Suprapubic skin (tissue), 4 donors: Measurements from ENCODE around the gene TBC1D17. TPM values are rescaled to one million over a fixed set of nuclear protein-coding genes. Genes with fewer than 3 reads are reported as not detected.
A peak's percentile ranks its signal among the peaks of the same experiment; 100 is the strongest.

Experiments
- DNase-seq, 2 donors: peaks; one replicate each; pipeline ENCODE4 v3.0.0-alpha.2; 2019; ENCODE audit warnings: low spot score in 2 of 2
- H3K27ac ChIP-seq: fragments of 200-600 bp; sonication (generic); one replicate; pipeline ENCODE4 v1.5.1; 2019
- H3K27me3 ChIP-seq: fragments of 200-600 bp; sonication (generic); one replicate; pipeline ENCODE4 v1.5.1; 2019
- H3K36me3 ChIP-seq: fragments of 200-600 bp; sonication (generic); one replicate; pipeline ENCODE4 v1.5.1; 2019
- H3K4me1 ChIP-seq: fragments of 200-600 bp; sonication (generic); one replicate; pipeline ENCODE4 v1.5.1; 2019
- H3K4me3 ChIP-seq: fragments of 200-600 bp; sonication (generic); one replicate; pipeline ENCODE4 v1.5.1; 2019; ENCODE audit warnings: mild to moderate bottlenecking
- H3K9me3 ChIP-seq: fragments of 200-600 bp; sonication (generic); one replicate; pipeline ENCODE4 v1.5.1; 2019
- EP300 ChIP-seq: sonication (generic); formaldehyde crosslinking; IDR thresholded peaks from one replicate; pipeline ENCODE4 v1.6.1; 2017; ENCODE audit warnings: antibody characterized with exemption
- POLR2A ChIP-seq, 2 donors: fragments of 450-650 bp; IDR thresholded peaks; one replicate each; pipeline ENCODE4 v1.6.1; 2017; ENCODE audit warnings: antibody characterized with exemption in 2 of 2, mild to moderate bottlenecking in 2 of 2, moderate library complexity in 2 of 2
- POLR2AphosphoS5 ChIP-seq, 3 donors: sonication (generic); formaldehyde crosslinking; IDR thresholded peaks; one replicate each; pipeline ENCODE4 v1.6.1; 2017; ENCODE audit warnings: antibody characterized with exemption in 3 of 3
- WGBS: methylation state at CpG from one replicate; pipeline ENCODE4 v1.1.5; 2018; 5-methylcytosine and 5-hydroxymethylcytosine counted together
- total RNA-seq, 4 donors: library from RNA; depleted of rRNA; stranded (reverse); fragments of >200 nt; gene quantifications; one replicate each; pipeline ENCODE4 v1.1.0, GENCODE V29; 2016
- TF ChIP-seq, protein P1 (sequence below), 2 donors: fragments of 200-600 bp in 1 of 2; fragments of 450-650 bp in 1 of 2; sonication (generic) in 1 of 2; IDR thresholded peaks; one replicate each; pipeline ENCODE4 v1.5.1; 2016 to 2019; ENCODE audit warnings: antibody characterized with exemption in 2 of 2, mild to moderate bottlenecking in 1 of 2, moderate library complexity in 1 of 2

The TBC1D17 gene
- total RNA-seq, 4 donors from 2014 or later, result 40.5 to 93.4 (median 59.4) TPM

DNA sequence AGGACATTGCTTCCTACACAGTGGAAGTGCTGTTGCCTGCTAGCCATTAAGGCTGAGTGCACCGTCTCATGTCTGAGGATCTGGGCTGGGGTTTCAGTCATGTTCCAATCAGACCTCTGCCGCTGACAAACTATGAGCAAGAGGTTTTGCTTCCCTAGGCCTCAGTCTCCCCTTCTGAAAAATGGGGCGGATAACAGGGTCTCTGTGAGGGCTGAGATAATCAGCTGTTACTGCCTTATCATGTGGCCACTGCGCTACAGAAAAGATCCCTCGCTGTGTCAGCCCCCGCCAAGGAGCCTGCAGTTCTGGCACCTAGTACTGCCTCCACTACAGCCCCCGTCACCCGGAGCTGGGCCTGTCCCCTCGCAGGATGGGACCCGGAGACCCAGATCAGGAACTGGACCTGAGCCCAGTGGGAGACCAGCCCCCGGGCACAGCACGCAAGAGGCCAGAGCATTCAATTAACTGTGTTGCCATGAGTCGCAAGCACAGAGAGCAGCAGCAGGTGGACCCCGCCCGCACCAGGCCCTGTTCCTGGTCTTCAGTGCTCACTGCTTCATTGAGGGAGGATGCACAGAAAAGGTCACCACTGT, 7.1 kb upstream of the TBC1D17 start:
- Histone ChIP-seq H3K27ac (peak overlapping the region; percentile 88), H3K4me1 (peaks cover 72% of the 10 kb centered on the region), H3K9me3 (no peaks in the 10 kb centered on the region), H3K4me3 (peak overlapping the region; percentile 62), H3K36me3 (peaks cover 9% of the 10 kb centered on the region), H3K27me3 (no peaks in the 10 kb centered on the region)
- TF ChIP-seq, protein P1, sequence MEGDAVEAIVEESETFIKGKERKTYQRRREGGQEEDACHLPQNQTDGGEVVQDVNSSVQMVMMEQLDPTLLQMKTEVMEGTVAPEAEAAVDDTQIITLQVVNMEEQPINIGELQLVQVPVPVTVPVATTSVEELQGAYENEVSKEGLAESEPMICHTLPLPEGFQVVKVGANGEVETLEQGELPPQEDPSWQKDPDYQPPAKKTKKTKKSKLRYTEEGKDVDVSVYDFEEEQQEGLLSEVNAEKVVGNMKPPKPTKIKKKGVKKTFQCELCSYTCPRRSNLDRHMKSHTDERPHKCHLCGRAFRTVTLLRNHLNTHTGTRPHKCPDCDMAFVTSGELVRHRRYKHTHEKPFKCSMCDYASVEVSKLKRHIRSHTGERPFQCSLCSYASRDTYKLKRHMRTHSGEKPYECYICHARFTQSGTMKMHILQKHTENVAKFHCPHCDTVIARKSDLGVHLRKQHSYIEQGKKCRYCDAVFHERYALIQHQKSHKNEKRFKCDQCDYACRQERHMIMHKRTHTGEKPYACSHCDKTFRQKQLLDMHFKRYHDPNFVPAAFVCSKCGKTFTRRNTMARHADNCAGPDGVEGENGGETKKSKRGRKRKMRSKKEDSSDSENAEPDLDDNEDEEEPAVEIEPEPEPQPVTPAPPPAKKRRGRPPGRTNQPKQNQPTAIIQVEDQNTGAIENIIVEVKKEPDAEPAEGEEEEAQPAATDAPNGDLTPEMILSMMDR (IDR thresholded peaks at IDR 0.05), result no peak
- TF ChIP-seq EP300 (no peak), POLR2AphosphoS5 (IDR thresholded peaks at IDR 0.05) (no peak), POLR2A (IDR thresholded peaks at IDR 0.05) (no peak)
- DNase-seq, result no peak
- 80% methylated on average over 4 of the region's 15 CpGs for WGBS

DNA sequence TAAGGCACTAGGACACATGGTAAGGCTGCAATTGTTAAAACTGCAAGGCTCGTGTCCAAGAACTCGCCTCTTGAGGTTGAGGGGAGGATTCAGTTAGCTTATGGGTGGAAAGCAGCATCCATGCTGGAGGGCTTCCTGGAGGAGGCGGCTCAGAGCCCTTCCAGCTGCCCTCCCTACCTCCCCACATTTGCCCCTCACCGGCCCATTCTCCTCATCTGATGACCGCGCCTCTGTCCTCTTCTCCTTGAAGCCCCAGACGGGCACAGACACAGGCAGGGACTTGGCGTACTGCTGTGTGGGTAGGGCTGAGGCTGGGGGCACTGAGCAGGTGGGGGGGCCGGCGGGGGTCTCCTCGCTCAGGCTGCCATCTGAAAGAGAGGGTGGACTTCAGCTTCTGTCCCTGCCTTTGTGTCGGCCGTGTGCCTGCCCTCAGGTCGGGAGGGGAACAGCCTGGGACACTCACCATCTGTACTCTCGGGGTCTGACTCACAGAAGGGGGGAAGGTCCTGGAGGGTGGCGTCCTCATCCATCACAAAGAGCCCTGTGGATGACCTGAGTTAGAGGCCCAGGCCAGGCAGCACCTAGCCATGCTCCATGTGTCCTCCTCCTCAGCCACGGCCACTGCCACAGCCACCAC, 6.0 kb upstream of the TBC1D17 start:
- Histone ChIP-seq H3K36me3 (peaks cover 9% of the 10 kb centered on the region), H3K4me3 (no peak overlapping the region), H3K27me3 (no peaks in the 10 kb centered on the region), H3K27ac (no peak overlapping the region), H3K9me3 (no peaks in the 10 kb centered on the region), H3K4me1 (peaks cover 68% of the 10 kb centered on the region)
- TF ChIP-seq, protein P1 (IDR thresholded peaks at IDR 0.05), result no peak
- TF ChIP-seq EP300 (no peak), POLR2A (IDR thresholded peaks at IDR 0.05) (no peak), POLR2AphosphoS5 (IDR thresholded peaks at IDR 0.05) (no peak)
- no peak for DNase-seq
- WGBS, result 94% methylated on average over 11 of the region's 17 CpGs

DNA sequence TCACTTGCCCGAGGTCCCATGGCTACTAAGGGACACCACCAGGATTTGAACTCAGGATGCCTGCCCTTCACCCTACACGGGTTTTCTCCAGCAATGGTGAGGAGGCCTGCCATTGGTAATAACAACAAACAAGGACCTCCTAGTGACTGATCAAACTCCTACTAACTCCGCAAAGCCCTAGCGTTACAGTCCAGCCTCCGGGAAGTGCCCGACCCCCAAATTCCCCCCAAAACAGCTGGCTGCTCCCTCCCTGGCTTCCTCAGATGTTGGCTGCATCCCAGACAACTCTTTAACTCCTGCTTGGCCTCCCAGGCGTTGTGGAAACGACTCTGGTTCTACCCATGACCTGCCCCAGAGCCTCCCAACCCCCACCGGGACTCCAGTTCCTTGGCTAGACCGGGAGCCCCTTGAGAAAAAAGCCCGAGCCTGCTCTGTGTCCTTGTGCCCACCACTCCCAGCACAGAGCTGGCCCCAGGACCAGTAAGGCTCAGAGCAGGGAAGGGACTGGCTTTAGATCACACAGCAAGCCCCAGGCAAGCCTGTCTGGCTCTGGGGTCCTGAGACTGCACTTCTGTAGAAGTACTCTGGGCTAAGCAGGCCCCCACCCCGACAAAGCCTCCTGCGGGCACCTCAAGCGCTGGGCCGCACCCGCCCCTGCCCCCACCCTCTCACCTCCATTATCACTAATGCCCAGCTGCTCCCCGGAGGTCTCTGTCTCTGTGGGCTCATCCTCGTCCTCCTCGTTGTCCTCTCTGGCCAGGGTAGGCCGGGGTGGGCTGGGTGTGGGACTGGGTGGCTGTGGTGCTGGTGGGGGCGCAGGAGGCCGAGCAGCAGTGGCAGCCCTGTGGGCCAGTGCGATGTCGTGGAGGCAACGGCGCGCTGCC, 5.0 kb upstream of the TBC1D17 start:
- Histone ChIP-seq H3K4me1 (peaks cover 63% of the 10 kb centered on the region), H3K9me3 (no peaks in the 10 kb centered on the region), H3K27ac (no peak overlapping the region), H3K4me3 (no peak overlapping the region), H3K27me3 (no peaks in the 10 kb centered on the region), H3K36me3 (peaks cover 9% of the 10 kb centered on the region)
- TF ChIP-seq, protein P1 (IDR thresholded peaks at IDR 0.05), result no peak
- TF ChIP-seq EP300 (no peak), POLR2A (IDR thresholded peaks at IDR 0.05) (no peak), POLR2AphosphoS5 (IDR thresholded peaks at IDR 0.05) (no peak)
- 87% methylated on average over 20 of the region's 27 CpGs for WGBS
- DNase-seq, result no peak

DNA sequence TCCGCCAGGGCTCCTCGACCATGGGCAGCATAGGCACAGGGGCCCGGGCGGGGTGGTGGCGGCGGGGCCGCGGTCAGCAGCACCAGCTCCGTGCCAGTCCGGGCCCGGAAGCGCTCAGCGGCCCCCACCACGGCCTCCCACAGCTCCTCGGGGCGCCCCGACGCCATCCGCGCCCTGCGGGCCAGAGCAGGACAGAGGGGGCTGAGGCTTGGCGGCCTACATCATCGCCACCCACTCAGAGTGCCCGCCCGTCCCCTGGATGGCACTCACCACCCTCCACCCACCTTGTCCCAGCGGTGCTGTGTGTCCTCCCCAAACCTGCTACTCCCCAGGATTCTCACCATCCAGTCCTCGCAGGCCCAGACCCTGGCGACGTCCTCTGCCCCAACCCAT, 4.4 kb upstream of the TBC1D17 start:
- no peak for DNase-seq
- no peaks in the 10 kb centered on the region for H3K9me3 ChIP-seq
- no peak overlapping the region for H3K4me3 ChIP-seq
- H3K36me3 ChIP-seq, result peaks cover 9% of the 10 kb centered on the region
- 92% methylated on average over 11 of the region's 29 CpGs for WGBS
- no peaks in the 10 kb centered on the region for H3K27me3 ChIP-seq
- H3K4me1 ChIP-seq, result peaks cover 59% of the 10 kb centered on the region
- no peak overlapping the region for H3K27ac ChIP-seq
- no peak for TF ChIP-seq POLR2AphosphoS5 (IDR thresholded peaks at IDR 0.05)
- no peak for TF ChIP-seq EP300
- TF ChIP-seq, protein P1 (IDR thresholded peaks at IDR 0.05), result no peak
- no peak for TF ChIP-seq POLR2A (IDR thresholded peaks at IDR 0.05)

DNA sequence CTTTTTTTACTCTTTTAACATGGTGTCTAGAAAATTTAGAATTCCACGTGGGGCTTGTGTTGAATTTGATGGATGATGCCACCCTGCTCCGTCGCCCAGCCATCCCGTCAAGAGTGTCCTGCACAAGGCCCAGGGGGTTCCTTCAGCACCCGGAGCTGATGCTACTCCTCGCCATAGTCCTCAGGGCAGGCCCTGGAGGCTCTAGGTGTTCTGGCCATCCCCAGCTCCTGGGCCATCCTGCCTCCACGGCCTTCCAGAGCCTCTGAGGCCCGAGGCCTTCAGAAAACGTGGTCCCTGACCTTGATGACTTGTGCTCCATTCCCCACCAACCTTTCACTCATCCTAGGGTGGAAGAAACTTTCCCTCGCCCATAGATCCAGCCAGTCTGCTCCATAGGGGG, 3.7 kb upstream of the TBC1D17 start:
- Histone ChIP-seq H3K4me3 (no peak overlapping the region), H3K9me3 (no peaks in the 10 kb centered on the region), H3K36me3 (peaks cover 10% of the 10 kb centered on the region), H3K4me1 (peaks cover 59% of the 10 kb centered on the region), H3K27ac (no peak overlapping the region), H3K27me3 (no peaks in the 10 kb centered on the region)
- no peak for DNase-seq
- TF ChIP-seq EP300, result no peak
- TF ChIP-seq POLR2A (IDR thresholded peaks at IDR 0.05), result no peak
- TF ChIP-seq, protein P1 (IDR thresholded peaks at IDR 0.05), result no peak
- no peak for TF ChIP-seq POLR2AphosphoS5 (IDR thresholded peaks at IDR 0.05)
- WGBS, result 84% methylated on average over 10 of the region's 10 CpGs
